Neuronal stem cell (in vitro differentiated cells): Measurements from ENCODE around the gene SMG7.
A peak's percentile ranks its signal among the peaks of the same experiment; 100 is the strongest.

ENCODE experiments used
- DNase-seq: peaks from one replicate; pipeline ENCODE4 v3.0.0-alpha.2; 2013; ENCODE audit warnings: low spot score
- H2AFZ ChIP-seq: one replicate; pipeline ENCODE4 v1.6.1; 2013; ENCODE audit warnings: mild to moderate bottlenecking, low read length, inconsistent platforms
- H2AK5ac ChIP-seq: 2 replicates; pipeline ENCODE4 v1.6.1; 2013; ENCODE audit warnings: low read depth, mild to moderate bottlenecking, inconsistent platforms, low read length, moderate library complexity, mixed read lengths
- H2BK120ac ChIP-seq: 2 replicates; pipeline ENCODE4 v1.6.1; 2013; ENCODE audit warnings: low read depth, mild to moderate bottlenecking, inconsistent platforms, low read length, moderate library complexity, mixed read lengths
- H2BK12ac ChIP-seq: one replicate; pipeline ENCODE4 v1.6.1; 2013; ENCODE audit warnings: low read length, inconsistent platforms
- H2BK15ac ChIP-seq: 2 replicates; pipeline ENCODE4 v1.6.1; 2013; ENCODE audit warnings: mild to moderate bottlenecking, low read length, inconsistent platforms, mixed read lengths
- H2BK5ac ChIP-seq: one replicate; pipeline ENCODE4 v1.6.1; 2013; ENCODE audit warnings: inconsistent platforms, mild to moderate bottlenecking, low read length, moderate library complexity
- H3K14ac ChIP-seq: one replicate; pipeline ENCODE4 v1.6.1; 2013; ENCODE audit warnings: low read length, inconsistent platforms
- H3K18ac ChIP-seq: 2 replicates; pipeline ENCODE4 v1.6.1; 2013; ENCODE audit warnings: low read length, inconsistent platforms
- H3K23ac ChIP-seq: 2 replicates; pipeline ENCODE4 v1.6.1; 2013; ENCODE audit warnings: low read depth, mild to moderate bottlenecking, mixed read lengths, low read length, inconsistent platforms; ENCODE audit not compliant: poor library complexity
- H3K27ac ChIP-seq: replicated peaks from 3 replicates; pipeline ENCODE4 v1.5.1; 2013; ENCODE audit warnings: low read length, inconsistent platforms
- H3K27me3 ChIP-seq, 3 experiments: 2 replicates each; pipeline ENCODE4 v1.6.1; 2013; ENCODE audit warnings: low read length in 3 of 3, mild to moderate bottlenecking in 2 of 3, inconsistent platforms in 1 of 3, low read depth in 1 of 3, mixed read lengths in 1 of 3, moderate library complexity in 1 of 3; ENCODE audit not compliant: control insufficient read depth in 3 of 3, insufficient read depth in 3 of 3
- H3K36me3 ChIP-seq, 2 donors: replicated peaks in 1 of 2; 2 replicates each; pipeline ENCODE4 v1.6.1; 2013; ENCODE audit warnings: low read length in 2 of 2; ENCODE audit not compliant: control insufficient read depth in 2 of 2, insufficient read depth in 2 of 2
- H3K4ac ChIP-seq: 2 replicates; pipeline ENCODE4 v1.6.1; 2013; ENCODE audit warnings: inconsistent platforms, mild to moderate bottlenecking, low read length, moderate library complexity
- H3K4me1 ChIP-seq, 2 donors: 1 replicate in 1 of 2; 2 replicates in 1 of 2; pipeline ENCODE4 v1.6.1; 2013; ENCODE audit warnings: low read length in 2 of 2, low read depth in 1 of 2; ENCODE audit not compliant: control insufficient read depth in 2 of 2, insufficient read depth in 1 of 2
- H3K4me2 ChIP-seq: one replicate; pipeline ENCODE4 v1.6.1; 2013; ENCODE audit warnings: mild to moderate bottlenecking, low read length, inconsistent platforms; ENCODE audit not compliant: insufficient read depth, poor library complexity, severe bottlenecking
- H3K4me3 ChIP-seq, 2 donors: 2 replicates each; pipeline ENCODE4 v1.5.1; 2013; ENCODE audit warnings: low read length in 2 of 2, mild to moderate bottlenecking in 2 of 2, inconsistent platforms in 1 of 2, moderate library complexity in 1 of 2
- H3K79me1 ChIP-seq: one replicate; pipeline ENCODE4 v1.6.1; 2013; ENCODE audit warnings: low read depth, mild to moderate bottlenecking, inconsistent platforms, low read length, moderate library complexity
- H3K9ac ChIP-seq: one replicate; pipeline ENCODE4 v1.6.1; 2013; ENCODE audit warnings: mild to moderate bottlenecking, low read depth, low read length, inconsistent platforms; ENCODE audit not compliant: poor library complexity
- H3K9me3 ChIP-seq, 2 donors: replicated peaks in 1 of 2; 2 replicates each; pipeline versions ENCODE3 to v1.6.1; 2013; ENCODE audit warnings: low read length in 2 of 2, mild to moderate bottlenecking in 2 of 2, inconsistent platforms in 1 of 2, low read depth in 1 of 2, mixed read lengths in 1 of 2, moderate library complexity in 1 of 2; ENCODE audit not compliant: control insufficient read depth in 2 of 2, insufficient read depth in 1 of 2
- H4K8ac ChIP-seq: one replicate; pipeline ENCODE4 v1.6.1; 2013; ENCODE audit warnings: low read depth, mild to moderate bottlenecking, inconsistent platforms, low read length, moderate library complexity
- H4K91ac ChIP-seq: one replicate; pipeline ENCODE4 v1.6.1; 2013; ENCODE audit warnings: low read length, low read depth, mild to moderate bottlenecking, inconsistent platforms; ENCODE audit not compliant: poor library complexity
- WGBS, 2 donors: extraction: QIAGEN DNeasy Blood & Tissue Kit; methylation state at CpG; one replicate each; pipeline ENCODE4 v1.1.7; 2013; ENCODE audit warnings: missing lambda C conversion rate in 2 of 2, mixed read lengths in 1 of 2; ENCODE audit not compliant: insufficient read length in 2 of 2, insufficient replicate concordance in 1 of 2; ENCODE audit errors: extremely low coverage in 2 of 2; 5-methylcytosine and 5-hydroxymethylcytosine counted together

The SMG7 gene

DNA sequence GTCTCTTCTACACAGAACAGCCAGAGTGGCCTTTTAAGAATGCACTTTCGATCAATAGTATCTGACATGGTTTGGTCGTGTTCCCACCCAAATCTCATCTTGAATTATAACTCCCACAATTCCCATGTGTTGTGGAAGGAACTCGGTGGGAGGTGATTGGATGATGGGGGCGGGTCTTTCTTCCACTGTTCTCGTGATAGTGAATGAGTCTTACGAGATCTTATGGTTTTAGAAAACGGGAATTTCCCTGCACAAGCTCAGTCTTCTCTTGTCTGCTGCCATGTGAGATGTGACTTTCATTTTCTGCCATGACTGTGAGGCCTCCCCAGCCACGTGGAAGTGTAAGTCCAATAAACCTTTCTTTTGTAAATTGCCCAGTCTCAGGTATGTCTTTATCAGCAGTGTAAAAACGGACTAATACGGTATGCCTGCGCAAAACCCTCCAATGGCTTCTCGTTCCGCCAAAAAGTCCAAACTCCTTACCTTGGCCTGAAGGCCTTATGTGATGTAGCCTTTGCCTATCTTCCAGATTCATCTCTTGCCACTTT is 23.0 kb upstream of the SMG7 start:
- H2BK5ac ChIP-seq: no peak overlapping the region
- H3K79me1 ChIP-seq: peaks cover 2% of the 10 kb centered on the region
- H3K4ac ChIP-seq: no peak overlapping the region
- H3K18ac ChIP-seq: no peak overlapping the region
- H3K27me3 ChIP-seq: no peaks in the 10 kb centered on the region
- no peak overlapping the region for H2BK120ac ChIP-seq
- no peak overlapping the region for H2BK12ac ChIP-seq
- H3K4me3 ChIP-seq: no peak overlapping the region
- no peak for DNase-seq
- no peak overlapping the region for H3K4me2 ChIP-seq
- no peak overlapping the region for H2AFZ ChIP-seq
- H3K36me3 ChIP-seq: no peaks in the 10 kb centered on the region
- H3K9ac ChIP-seq: no peak overlapping the region
- no peaks in the 10 kb centered on the region for H3K4me1 ChIP-seq
- H2AK5ac ChIP-seq: no peak overlapping the region
- H3K9me3 ChIP-seq: no peaks in the 10 kb centered on the region
- H3K23ac ChIP-seq: no peak overlapping the region
- no peak overlapping the region for H3K27ac ChIP-seq
- no peak overlapping the region for H4K91ac ChIP-seq
- WGBS, 2 donors: no CpG with 5 or more reads among the region's 13 CpGs
- H3K14ac ChIP-seq: no peak overlapping the region
- peak overlapping the region; percentile 6 for H4K8ac ChIP-seq
- no peak overlapping the region for H2BK15ac ChIP-seq

DNA sequence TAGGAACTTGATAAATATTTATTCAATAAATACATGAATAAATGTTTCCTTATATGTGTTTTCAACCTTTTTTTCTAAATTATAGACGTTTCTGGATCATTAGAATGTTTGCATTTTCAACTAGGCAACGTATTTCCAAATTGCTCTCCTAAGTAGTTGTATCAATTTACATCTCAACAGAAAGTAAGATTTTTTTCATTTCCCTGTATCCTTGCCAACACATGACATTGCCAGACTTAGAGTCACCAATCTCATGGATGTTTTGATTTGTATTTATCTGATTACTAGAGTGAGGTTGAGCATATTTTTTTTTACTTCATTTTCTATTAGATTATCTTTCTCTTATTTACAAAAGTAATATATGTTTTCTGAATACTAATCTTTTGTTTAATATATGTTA is 22.2 kb upstream of the SMG7 start:
- no peak overlapping the region for H2BK12ac ChIP-seq
- no peak overlapping the region for H2AFZ ChIP-seq
- H3K9ac ChIP-seq: no peak overlapping the region
- H3K27me3 ChIP-seq: no peaks in the 10 kb centered on the region
- no peak for DNase-seq
- H2BK120ac ChIP-seq: no peak overlapping the region
- H3K27ac ChIP-seq: no peak overlapping the region
- H3K4me2 ChIP-seq: no peak overlapping the region
- no peak overlapping the region for H2AK5ac ChIP-seq
- H3K18ac ChIP-seq: no peak overlapping the region
- H3K4ac ChIP-seq: no peak overlapping the region
- H3K9me3 ChIP-seq: no peaks in the 10 kb centered on the region
- H3K23ac ChIP-seq: no peak overlapping the region
- no peaks in the 10 kb centered on the region for H3K4me1 ChIP-seq
- peaks cover 2% of the 10 kb centered on the region for H3K79me1 ChIP-seq
- no peak overlapping the region for H2BK15ac ChIP-seq
- H4K91ac ChIP-seq: no peak overlapping the region
- no CpG with 5 or more reads among the region's 2 CpGs for WGBS, 2 donors
- no peak overlapping the region for H2BK5ac ChIP-seq
- no peak overlapping the region for H4K8ac ChIP-seq
- H3K14ac ChIP-seq: no peak overlapping the region
- no peaks in the 10 kb centered on the region for H3K36me3 ChIP-seq
- H3K4me3 ChIP-seq: no peak overlapping the region

DNA sequence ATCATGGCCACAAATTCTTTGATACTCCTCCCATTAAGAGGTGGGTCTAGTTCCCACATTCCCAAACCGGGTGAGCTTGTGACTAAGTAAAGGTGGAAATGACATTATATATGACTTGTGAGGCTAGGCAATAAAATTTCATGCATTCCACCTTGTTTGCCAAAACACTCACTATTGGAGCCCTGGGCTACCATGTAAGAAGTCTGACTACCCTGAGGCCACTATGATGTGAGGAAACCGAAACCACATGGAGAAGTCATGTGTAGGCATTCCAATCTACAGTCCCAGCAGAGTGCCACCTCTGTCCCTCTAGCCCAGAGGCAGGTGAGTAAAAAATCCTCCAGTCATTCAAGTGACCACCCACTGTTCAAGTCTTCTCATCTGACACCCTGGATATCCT is 17.9 kb upstream of the SMG7 start:
- H3K9ac ChIP-seq: no peak overlapping the region
- no peak overlapping the region for H4K8ac ChIP-seq
- no peak overlapping the region for H3K4me3 ChIP-seq
- no peak overlapping the region for H3K27ac ChIP-seq
- no peak overlapping the region for H3K14ac ChIP-seq
- no peak overlapping the region for H4K91ac ChIP-seq
- H2BK12ac ChIP-seq: no peak overlapping the region
- no peaks in the 10 kb centered on the region for H3K9me3 ChIP-seq
- no peak overlapping the region for H2AFZ ChIP-seq
- no peak overlapping the region for H3K18ac ChIP-seq
- H3K4ac ChIP-seq: no peak overlapping the region
- no peak overlapping the region for H2BK5ac ChIP-seq
- no peak overlapping the region for H2BK15ac ChIP-seq
- no peak overlapping the region for H2BK120ac ChIP-seq
- no peaks in the 10 kb centered on the region for H3K27me3 ChIP-seq
- no peak for DNase-seq
- WGBS, 2 donors: no CpG with 5 or more reads among the region's 2 CpGs
- H2AK5ac ChIP-seq: no peak overlapping the region
- no peak overlapping the region for H3K4me2 ChIP-seq
- H3K79me1 ChIP-seq: no peaks in the 10 kb centered on the region
- H3K4me1 ChIP-seq: no peaks in the 10 kb centered on the region
- no peak overlapping the region for H3K23ac ChIP-seq
- H3K36me3 ChIP-seq: no peaks in the 10 kb centered on the region

DNA sequence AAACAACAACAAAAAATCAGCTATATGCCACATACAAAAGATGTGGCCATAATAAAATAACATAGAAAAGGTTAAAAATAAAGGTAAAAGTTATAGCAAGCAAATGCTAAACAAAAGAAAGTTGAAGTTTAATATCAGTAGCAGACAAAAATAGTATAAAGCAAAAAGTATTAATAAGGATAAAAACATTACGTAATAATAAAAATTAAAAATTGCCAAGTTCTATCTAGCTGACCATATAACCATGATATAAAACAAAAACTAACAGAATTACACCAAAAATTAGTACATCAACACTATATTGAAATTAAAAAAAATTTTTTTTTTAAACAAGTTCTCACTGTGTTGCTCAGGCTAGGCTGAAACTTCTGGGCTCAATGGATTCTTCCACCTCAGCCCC is 15.5 kb upstream of the SMG7 start:
- Histone ChIP-seq H4K8ac (no peak overlapping the region), H2BK120ac (no peak overlapping the region)
- DNase-seq: no peak

More for the DNA sequence above, 15.5 kb upstream of the SMG7 start:
- Histone ChIP-seq H3K36me3 (no peaks in the 10 kb centered on the region), H3K27me3 (no peaks in the 10 kb centered on the region), H3K23ac (no peak overlapping the region), H3K9ac (no peak overlapping the region), H2BK12ac (no peak overlapping the region), H3K27ac (no peak overlapping the region), H3K9me3 (no peaks in the 10 kb centered on the region), H2AFZ (no peak overlapping the region), H3K4me1 (no peaks in the 10 kb centered on the region), H2AK5ac (no peak overlapping the region), H3K4ac (no peak overlapping the region), H3K14ac (no peak overlapping the region), H3K4me3 (no peak overlapping the region), H3K18ac (no peak overlapping the region), H2BK5ac (no peak overlapping the region), H2BK15ac (no peak overlapping the region), H4K91ac (no peak overlapping the region), H3K4me2 (no peak overlapping the region), H3K79me1 (peaks cover 2% of the 10 kb centered on the region)
- no CpG with 5 or more reads among the region's 1 CpG for WGBS, 2 donors
